ENCODE measurements around the gene PTPN7.

GRCh38 chr1:202155478-202156021, 4.9 kb downstream of the PTPN7 start:
- TF ChIP-seq TAF1 (IDR thresholded peaks at IDR 0.05; ENCODE audit: borderline replicate concordance, low read depth, low read length): no peak
- TF ChIP-seq POLR2A (IDR thresholded peaks at IDR 0.05; ENCODE audit: low read depth, low read length): no peak; the same call in 1 of the 2 replicates
- TF ChIP-seq POLR2AphosphoS5 (IDR thresholded peaks at IDR 0.05; ENCODE audit: low read depth, low read length): no peak

All from GM12892 (cell line).